ENCODE data around the gene SLC30A2.

The SLC30A2 gene

GRCh38 chr1:25996966-25997827, 48.7 kb downstream of the SLC30A2 start:
- DNase-seq (ENCODE audit: low spot score) = peak; percentile 35

- no peak for DNase-seq (ENCODE audit: low spot score)
These were observed 51.3 kb downstream of the SLC30A2 start for GRCh38 chr1:25994402-25995150.

GRCh38 chr1:25993197-25993951, 52.5 kb downstream of the SLC30A2 start:
- no peak for DNase-seq (ENCODE audit: low spot score)

- DNase-seq (ENCODE audit: low spot score) = no peak
These were observed 53.2 kb downstream of the SLC30A2 start for GRCh38 chr1:25992689-25993171.

- DNase-seq (ENCODE audit: low spot score) = no peak
These were observed 53.8 kb downstream of the SLC30A2 start for GRCh38 chr1:25991937-25992688.

GRCh38 chr1:25990702-25991395, 55.1 kb downstream of the SLC30A2 start:
- no peak for DNase-seq (ENCODE audit: low spot score)

GRCh38 chr1:25990251-25990650, 55.7 kb downstream of the SLC30A2 start:
- DNase-seq (ENCODE audit: low spot score) = no peak

GRCh38 chr1:25989440-25990234, 56.3 kb downstream of the SLC30A2 start:
- no peak for DNase-seq (ENCODE audit: low spot score)

GRCh38 chr1:25987951-25988350, 58.0 kb downstream of the SLC30A2 start:
- no peak for DNase-seq (ENCODE audit: low spot score)

All from HuH-7.5 (cell line).